ENCODE data around the gene EHD1.

DNA sequence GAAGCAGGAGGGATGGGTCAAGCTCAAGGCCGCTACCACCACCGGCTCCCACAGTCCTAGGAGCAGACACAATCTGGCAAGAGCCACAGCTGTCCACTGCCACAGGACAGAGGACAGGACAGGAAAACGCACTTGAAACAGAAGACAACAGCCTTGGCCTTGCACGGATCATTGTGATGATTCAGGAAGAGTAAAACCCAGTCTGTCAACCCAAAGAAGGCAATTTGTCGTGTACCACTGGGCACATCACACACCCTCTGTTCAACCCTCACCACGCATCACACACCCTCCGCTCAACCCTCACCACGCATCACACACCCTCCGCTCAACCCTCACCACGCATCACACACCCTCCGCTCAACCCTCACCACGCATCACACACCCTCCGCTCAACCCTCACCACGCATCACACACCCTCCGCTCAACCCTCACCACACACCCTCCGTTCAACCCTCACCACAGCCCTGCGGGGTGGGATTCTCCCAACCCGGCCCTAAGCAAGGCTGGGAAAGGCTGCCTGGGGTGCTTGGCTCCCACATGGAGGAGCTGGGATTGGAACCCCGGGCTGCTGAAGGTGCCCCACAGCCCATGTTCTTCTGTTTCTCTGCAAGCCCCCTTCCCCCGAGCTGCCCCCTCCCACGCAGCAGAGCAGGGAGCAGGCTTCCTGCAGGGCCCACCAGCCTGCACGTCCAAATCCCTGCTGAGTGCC lies 22.7 kb downstream of the EHD1 start:
- TF ChIP-seq, protein P1, sequence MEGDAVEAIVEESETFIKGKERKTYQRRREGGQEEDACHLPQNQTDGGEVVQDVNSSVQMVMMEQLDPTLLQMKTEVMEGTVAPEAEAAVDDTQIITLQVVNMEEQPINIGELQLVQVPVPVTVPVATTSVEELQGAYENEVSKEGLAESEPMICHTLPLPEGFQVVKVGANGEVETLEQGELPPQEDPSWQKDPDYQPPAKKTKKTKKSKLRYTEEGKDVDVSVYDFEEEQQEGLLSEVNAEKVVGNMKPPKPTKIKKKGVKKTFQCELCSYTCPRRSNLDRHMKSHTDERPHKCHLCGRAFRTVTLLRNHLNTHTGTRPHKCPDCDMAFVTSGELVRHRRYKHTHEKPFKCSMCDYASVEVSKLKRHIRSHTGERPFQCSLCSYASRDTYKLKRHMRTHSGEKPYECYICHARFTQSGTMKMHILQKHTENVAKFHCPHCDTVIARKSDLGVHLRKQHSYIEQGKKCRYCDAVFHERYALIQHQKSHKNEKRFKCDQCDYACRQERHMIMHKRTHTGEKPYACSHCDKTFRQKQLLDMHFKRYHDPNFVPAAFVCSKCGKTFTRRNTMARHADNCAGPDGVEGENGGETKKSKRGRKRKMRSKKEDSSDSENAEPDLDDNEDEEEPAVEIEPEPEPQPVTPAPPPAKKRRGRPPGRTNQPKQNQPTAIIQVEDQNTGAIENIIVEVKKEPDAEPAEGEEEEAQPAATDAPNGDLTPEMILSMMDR (IDR thresholded peaks at IDR 0.05): no peak
- TF ChIP-seq POLR2A (IDR thresholded peaks at IDR 0.05): no peak
- TF ChIP-seq EP300 (IDR thresholded peaks at IDR 0.05): no peak
